Measurements from ENCODE around the gene SH3GLB1. TPM values are rescaled to one million over a fixed set of nuclear protein-coding genes. Genes with fewer than 3 reads are reported as not detected.

SH3GLB1 gene
- total RNA-seq, 1 donor: 47.9 TPM

GRCh38 chr1:86708920-86709319, 4.5 kb downstream of the SH3GLB1 start:
- DNase-seq (ENCODE audit: low read depth): peak; percentile 43
- no peak overlapping the region for H3K4me3 ChIP-seq (ENCODE audit: low read depth, low read length)
- TF ChIP-seq CTCF (IDR thresholded peaks at IDR 0.05; ENCODE audit: insufficient read depth, low read depth, low read length): no peak

- TF ChIP-seq CTCF (IDR thresholded peaks at IDR 0.05; ENCODE audit: insufficient read depth, low read depth, low read length): no peak
- H3K4me3 ChIP-seq (ENCODE audit: low read depth, low read length): no peak overlapping the region
- DNase-seq (ENCODE audit: low read depth): no peak
Observed at GRCh38 chr1:86712088-86712860, 7.9 kb downstream of the SH3GLB1 start.

- no peak for DNase-seq (ENCODE audit: low read depth)
- TF ChIP-seq CTCF (IDR thresholded peaks at IDR 0.05; ENCODE audit: insufficient read depth, low read depth, low read length): no peak
- H3K4me3 ChIP-seq (ENCODE audit: low read depth, low read length): no peak overlapping the region
Observed at GRCh38 chr1:86713477-86713876, 9.1 kb downstream of the SH3GLB1 start.

- H3K4me3 ChIP-seq (ENCODE audit: low read depth, low read length): no peak overlapping the region
- DNase-seq (ENCODE audit: low read depth): peak; percentile 54
- TF ChIP-seq CTCF (IDR thresholded peaks at IDR 0.05; ENCODE audit: insufficient read depth, low read depth, low read length): no peak
Observed at GRCh38 chr1:86714159-86714558, 9.8 kb downstream of the SH3GLB1 start.

GRCh38 chr1:86714561-86715244, 10.3 kb downstream of the SH3GLB1 start:
- no peak overlapping the region for H3K4me3 ChIP-seq (ENCODE audit: low read depth, low read length)
- DNase-seq (ENCODE audit: low read depth): no peak
- no peak for TF ChIP-seq CTCF (IDR thresholded peaks at IDR 0.05; ENCODE audit: insufficient read depth, low read depth, low read length)

GRCh38 chr1:86718786-86719185, 14.4 kb downstream of the SH3GLB1 start:
- no peak overlapping the region for H3K4me3 ChIP-seq (ENCODE audit: low read depth, low read length)
- TF ChIP-seq CTCF (IDR thresholded peaks at IDR 0.05; ENCODE audit: insufficient read depth, low read depth, low read length): no peak
- no peak for DNase-seq (ENCODE audit: low read depth)
